Measurements from ENCODE around the gene RBM4B.

Gene RBM4B

DNA sequence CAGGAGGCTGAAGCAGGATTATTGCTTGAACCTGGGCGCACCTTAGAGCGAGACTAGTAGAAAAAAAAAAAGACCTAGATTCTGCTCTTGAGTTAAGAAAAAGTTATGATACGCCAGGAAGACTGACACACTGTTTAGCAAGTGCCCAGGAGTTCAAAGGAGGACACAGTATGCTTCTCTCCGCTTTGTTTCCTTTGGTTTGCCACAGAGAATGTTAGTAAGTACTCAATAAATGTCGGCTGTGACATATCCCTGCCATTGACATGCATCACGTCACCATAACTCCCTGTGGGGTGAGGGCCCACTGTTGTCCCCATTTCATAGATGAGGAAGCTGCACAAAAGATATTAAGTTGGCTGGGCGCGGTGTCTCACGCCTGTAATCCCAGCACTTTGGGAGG, 44.3 kb upstream of the RBM4B start:
- in situ Hi-C loops (cut with MboI; ENCODE audit: low pct_unique_long_range_greater_than_20kb, low sequenced_read_pairs, unreplicated experiment) = no loop called here
- TF ChIP-seq, protein P1, sequence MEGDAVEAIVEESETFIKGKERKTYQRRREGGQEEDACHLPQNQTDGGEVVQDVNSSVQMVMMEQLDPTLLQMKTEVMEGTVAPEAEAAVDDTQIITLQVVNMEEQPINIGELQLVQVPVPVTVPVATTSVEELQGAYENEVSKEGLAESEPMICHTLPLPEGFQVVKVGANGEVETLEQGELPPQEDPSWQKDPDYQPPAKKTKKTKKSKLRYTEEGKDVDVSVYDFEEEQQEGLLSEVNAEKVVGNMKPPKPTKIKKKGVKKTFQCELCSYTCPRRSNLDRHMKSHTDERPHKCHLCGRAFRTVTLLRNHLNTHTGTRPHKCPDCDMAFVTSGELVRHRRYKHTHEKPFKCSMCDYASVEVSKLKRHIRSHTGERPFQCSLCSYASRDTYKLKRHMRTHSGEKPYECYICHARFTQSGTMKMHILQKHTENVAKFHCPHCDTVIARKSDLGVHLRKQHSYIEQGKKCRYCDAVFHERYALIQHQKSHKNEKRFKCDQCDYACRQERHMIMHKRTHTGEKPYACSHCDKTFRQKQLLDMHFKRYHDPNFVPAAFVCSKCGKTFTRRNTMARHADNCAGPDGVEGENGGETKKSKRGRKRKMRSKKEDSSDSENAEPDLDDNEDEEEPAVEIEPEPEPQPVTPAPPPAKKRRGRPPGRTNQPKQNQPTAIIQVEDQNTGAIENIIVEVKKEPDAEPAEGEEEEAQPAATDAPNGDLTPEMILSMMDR (IDR thresholded peaks at IDR 0.05; ENCODE audit: extremely low read depth, insufficient read depth, missing control alignments) = no peak

DNA sequence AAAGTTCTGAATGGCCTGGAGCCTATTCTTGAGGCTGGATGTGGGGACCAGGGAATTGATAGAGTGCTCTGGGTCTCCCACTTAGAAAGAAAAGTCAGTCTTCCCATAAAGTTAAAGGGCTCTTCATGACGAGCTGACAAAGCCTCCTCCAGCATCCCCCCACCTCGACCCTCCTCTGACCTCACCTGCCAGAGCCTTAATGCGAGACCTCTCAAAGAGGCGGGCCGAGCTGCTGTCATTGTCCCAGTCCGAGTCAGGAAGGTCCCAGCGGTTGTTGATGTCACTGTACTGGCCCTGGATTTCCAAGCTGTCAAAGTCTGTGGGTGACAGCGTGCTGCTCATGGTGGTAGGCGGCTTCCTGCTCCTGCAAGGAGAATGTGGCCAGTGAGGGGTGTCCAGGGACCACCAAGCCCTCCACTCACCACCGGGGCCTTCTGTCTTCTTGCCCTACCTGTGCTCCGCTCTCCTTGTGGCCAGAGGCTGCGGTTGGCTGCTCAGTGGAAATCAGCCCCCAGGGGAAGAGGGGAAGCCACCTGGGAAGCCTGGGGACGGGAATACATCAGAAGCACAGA, 43.3 kb upstream of the RBM4B start:
- TF ChIP-seq, protein P1 (IDR thresholded peaks at IDR 0.05; ENCODE audit: extremely low read depth, insufficient read depth, missing control alignments) = no peak
- DNase-seq (ENCODE audit: low spot score) = no peak
- in situ Hi-C loops (cut with MboI; ENCODE audit: low pct_unique_long_range_greater_than_20kb, low sequenced_read_pairs, unreplicated experiment) = no loop called here

More for the DNA sequence above, 44.3 kb upstream of the RBM4B start:
- no peak for DNase-seq (ENCODE audit: low spot score)

DNA sequence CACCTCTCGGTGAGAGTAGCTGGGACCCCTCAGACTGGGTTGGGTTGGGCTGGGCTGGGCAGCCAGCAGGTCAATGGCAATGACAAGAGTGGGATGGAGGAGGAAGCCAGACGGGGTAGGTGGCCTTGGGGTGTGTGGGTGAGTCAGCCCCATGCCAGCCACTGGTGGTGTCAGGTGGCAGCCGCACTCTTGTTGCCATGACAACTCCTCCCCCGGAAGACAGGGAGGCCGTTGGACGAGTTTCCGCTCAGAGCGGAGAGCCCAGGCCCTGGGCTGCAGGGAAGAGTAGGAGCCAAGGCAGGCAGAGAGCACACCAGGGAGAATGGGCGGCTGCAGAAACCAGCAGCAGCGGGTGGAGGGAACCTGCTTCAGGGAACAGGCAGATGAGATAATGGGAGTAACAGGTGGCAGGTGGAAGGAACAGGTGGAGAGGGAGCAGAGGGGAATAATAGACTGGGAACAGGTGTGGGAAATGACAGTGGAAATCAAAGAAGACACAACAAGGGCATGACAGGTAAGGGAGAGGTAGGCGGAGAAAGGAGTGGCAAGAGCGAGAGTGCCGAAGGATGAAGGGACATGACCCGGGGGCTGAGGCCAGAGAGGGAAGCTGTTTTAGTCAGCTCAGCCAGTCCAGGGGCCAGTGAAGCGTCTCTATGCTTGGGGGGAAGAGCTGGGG, 42.7 kb upstream of the RBM4B start:
- TF ChIP-seq, protein P1 (IDR thresholded peaks at IDR 0.05; ENCODE audit: extremely low read depth, insufficient read depth, missing control alignments) = no peak
- in situ Hi-C loops (cut with MboI; ENCODE audit: low pct_unique_long_range_greater_than_20kb, low sequenced_read_pairs, unreplicated experiment) = no loop called here
- no peak for DNase-seq (ENCODE audit: low spot score)

DNA sequence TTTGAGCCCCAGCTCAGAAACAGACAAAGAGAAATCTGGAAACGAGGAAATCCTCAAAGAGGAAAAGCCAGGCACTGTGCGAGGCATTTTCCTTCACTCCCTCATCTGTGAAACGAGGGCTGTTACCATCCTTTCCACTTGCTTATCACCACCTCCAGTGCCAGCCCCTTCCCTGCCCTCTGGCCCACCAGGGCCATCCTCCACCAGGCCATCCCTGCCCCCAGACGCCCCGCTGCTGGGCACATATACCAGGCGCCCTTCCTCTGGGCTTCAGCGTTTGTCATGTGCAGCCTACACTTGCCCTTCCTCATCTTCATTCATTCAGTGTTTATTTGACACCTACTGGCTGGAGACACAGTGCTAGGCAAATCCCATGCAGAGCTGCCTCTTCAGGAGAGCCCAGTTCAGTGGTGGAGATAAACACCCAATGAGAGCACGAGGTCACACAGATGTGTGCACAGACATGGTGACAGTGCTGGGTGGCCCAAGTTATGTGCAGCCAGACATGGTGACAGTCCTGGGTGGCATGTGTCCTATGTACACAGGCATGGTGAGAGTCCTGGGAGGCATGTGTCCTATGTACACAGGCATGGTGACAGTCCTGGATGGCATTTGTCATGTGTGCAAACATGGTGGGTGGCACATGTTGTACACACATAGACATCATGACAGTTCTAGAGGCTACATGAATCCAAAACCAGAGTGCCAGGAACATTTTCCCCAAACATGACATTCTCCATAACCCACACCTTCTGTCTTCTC, 41.6 kb upstream of the RBM4B start:
- in situ Hi-C loops (cut with MboI; ENCODE audit: low pct_unique_long_range_greater_than_20kb, low sequenced_read_pairs, unreplicated experiment) = no loop called here
- TF ChIP-seq, protein P1 (IDR thresholded peaks at IDR 0.05; ENCODE audit: extremely low read depth, insufficient read depth, missing control alignments) = no peak
- DNase-seq (ENCODE audit: low spot score) = no peak

DNA sequence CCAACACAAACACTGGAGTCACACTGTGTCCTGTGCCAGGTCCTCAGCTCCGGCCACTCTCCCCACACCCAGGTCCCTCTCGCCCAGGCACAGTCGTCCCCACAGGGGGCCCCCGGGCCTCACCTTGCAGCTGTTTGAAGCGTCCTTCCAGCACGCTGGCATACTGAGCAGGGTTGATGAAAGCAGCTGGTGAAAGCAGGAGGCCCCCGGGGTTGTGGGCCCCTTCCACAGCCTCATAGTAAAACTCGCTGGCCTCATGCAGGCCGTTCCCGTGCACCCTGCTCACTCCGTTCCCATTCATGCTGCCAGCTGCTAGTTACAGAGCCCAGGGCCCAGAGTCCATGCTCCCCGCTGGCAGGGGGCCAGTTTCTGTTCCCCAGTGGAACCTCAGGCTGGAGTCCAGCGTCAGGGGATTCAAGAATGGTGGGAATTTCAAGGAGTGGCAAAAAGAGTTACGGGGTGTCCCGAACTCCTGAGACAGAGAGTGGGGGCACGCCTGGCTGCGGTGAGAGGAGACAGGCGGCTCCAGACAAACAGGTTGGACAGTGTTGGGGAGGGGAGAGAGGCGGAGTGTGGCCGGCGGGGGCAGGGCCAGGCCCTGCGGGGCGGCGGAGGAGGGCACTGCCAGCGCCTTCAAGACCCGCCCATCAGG, 40.8 kb upstream of the RBM4B start:
- TF ChIP-seq, protein P1 (IDR thresholded peaks at IDR 0.05; ENCODE audit: extremely low read depth, insufficient read depth, missing control alignments) = no peak
- in situ Hi-C loops (cut with MboI; ENCODE audit: low pct_unique_long_range_greater_than_20kb, low sequenced_read_pairs, unreplicated experiment) = no loop called here
- no peak for DNase-seq (ENCODE audit: low spot score)

DNA sequence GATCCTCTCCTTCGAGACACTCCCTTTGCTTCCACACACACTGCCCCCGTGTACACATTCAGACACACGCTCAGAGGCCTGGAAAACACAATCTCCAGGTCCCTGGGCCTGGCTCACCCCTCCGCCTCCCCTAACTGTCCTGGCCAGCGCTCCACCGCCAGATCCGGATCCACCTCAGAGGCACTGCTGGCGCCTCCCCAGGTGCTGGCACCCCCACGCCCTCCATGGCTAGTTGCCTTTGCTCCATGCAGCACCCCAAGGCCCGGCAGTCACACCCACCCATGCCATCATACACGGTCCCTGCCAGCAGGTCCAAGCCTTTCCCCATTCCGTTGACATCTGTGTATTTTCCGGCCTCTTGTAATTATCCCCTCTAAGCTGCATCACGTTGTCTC, 40.2 kb upstream of the RBM4B start:
- DNase-seq (ENCODE audit: low spot score) = no peak
- TF ChIP-seq, protein P1 (IDR thresholded peaks at IDR 0.05; ENCODE audit: extremely low read depth, insufficient read depth, missing control alignments) = no peak
- in situ Hi-C loops (cut with MboI; ENCODE audit: low pct_unique_long_range_greater_than_20kb, low sequenced_read_pairs, unreplicated experiment) = no loop called here

All from GM13977 (cell line).